ENCODE measurements around the gene FAHD1. TPM values are rescaled to one million over a fixed set of nuclear protein-coding genes. Genes with fewer than 3 reads are reported as not detected.
A peak's percentile ranks its signal among the peaks of the same experiment; 100 is the strongest.

The FAHD1 gene
- total and polyA plus RNA-seq, 9 of the 15 experiments (the other 6 are each of a cell fraction or from before 2014, with no cell fraction given) = 2.2 to 20.9 (median 10.7) TPM

DNA sequence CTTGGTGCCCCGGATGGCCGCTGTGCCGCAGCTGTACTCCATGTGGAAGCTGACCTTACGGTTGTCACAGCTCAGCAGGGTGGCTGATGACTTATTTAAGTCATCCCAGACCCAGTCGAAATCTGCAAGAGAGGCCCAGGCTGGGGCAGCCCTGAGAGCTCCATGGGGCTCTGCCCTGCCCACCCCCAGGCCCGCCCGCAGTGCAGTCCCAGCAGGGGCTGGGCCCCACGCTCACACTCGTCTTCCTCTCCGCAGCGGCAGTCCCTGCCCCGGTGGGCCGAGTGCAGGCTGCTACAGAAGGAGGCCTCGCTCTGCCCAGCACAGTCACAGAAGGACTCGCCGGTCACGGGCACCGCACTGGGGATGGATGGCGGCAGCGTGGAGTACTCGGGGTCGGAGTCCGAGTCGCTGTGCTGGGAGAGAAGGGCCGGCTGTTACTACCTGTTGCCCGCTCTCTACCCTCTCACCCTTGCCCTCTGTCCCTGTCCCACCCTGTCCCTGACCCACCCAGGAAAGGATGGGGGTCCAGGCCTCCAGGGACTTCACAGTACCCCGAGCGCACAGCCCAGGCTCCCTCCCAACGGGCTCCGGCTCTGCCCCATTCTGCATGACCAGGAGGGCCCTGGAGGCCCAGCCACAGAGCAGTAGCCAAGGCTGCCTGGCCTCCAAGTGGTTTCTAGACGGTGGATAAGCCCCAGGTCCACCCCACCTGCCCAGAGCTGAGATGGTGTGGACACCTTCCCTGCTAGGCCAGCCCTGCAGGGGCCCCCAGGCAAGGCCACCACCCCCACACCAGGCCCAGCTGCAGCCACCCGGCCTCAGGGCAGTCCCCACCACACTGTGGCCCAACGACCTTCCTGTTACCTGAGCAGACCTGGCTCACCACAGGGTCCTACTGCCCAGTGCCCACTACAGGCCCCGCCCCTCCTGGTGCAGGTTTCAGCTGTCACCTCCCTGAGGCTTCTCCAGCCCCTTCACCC is 48.5 kb upstream of the FAHD1 start (continued):
- TF ChIP-seq, protein P1, sequence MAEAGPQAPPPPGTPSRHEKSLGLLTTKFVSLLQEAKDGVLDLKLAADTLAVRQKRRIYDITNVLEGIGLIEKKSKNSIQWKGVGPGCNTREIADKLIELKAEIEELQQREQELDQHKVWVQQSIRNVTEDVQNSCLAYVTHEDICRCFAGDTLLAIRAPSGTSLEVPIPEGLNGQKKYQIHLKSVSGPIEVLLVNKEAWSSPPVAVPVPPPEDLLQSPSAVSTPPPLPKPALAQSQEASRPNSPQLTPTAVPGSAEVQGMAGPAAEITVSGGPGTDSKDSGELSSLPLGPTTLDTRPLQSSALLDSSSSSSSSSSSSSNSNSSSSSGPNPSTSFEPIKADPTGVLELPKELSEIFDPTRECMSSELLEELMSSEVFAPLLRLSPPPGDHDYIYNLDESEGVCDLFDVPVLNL (CRISPR knock-in tag; IDR thresholded peaks at IDR 0.05; ENCODE audit: low read depth) = no peak
- TF ChIP-seq POLR2A (conservative IDR thresholded peaks at IDR 0.05) = peak; percentile 39; the same call in 1 of the 2 replicates
- TF ChIP-seq, protein P2, sequence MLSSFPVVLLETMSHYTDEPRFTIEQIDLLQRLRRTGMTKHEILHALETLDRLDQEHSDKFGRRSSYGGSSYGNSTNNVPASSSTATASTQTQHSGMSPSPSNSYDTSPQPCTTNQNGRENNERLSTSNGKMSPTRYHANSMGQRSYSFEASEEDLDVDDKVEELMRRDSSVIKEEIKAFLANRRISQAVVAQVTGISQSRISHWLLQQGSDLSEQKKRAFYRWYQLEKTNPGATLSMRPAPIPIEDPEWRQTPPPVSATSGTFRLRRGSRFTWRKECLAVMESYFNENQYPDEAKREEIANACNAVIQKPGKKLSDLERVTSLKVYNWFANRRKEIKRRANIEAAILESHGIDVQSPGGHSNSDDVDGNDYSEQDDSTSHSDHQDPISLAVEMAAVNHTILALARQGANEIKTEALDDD (IDR thresholded peaks at IDR 0.05) = no peak
- TF ChIP-seq, protein P3, sequence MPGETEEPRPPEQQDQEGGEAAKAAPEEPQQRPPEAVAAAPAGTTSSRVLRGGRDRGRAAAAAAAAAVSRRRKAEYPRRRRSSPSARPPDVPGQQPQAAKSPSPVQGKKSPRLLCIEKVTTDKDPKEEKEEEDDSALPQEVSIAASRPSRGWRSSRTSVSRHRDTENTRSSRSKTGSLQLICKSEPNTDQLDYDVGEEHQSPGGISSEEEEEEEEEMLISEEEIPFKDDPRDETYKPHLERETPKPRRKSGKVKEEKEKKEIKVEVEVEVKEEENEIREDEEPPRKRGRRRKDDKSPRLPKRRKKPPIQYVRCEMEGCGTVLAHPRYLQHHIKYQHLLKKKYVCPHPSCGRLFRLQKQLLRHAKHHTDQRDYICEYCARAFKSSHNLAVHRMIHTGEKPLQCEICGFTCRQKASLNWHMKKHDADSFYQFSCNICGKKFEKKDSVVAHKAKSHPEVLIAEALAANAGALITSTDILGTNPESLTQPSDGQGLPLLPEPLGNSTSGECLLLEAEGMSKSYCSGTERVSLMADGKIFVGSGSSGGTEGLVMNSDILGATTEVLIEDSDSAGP (CRISPR knock-in tag; IDR thresholded peaks at IDR 0.05) = no peak
- TF ChIP-seq KAT8 (IDR thresholded peaks at IDR 0.05; ENCODE audit: low read depth) = no peak
- TF ChIP-seq ZMIZ1 (IDR thresholded peaks at IDR 0.05; ENCODE audit: low read depth in 2 of 2, low read length in 2 of 2) = no peak
- TF ChIP-seq CBFA2T3 (IDR thresholded peaks at IDR 0.05) = no peak
- no peak for TF ChIP-seq NFE2 (IDR thresholded peaks at IDR 0.05; ENCODE audit: low read depth)
- TF ChIP-seq SAFB (IDR thresholded peaks at IDR 0.05; ENCODE audit: borderline replicate concordance, low read depth, low read length) = 0 out of 2 replicates have a peak, but pooled peaks have one; percentile 15
- no peak for TF ChIP-seq HSF4 (CRISPR knock-in tag; IDR thresholded peaks at IDR 0.05; ENCODE audit: borderline replicate concordance)
- TF ChIP-seq DIDO1 (tag; IDR thresholded peaks at IDR 0.05; ENCODE audit: low read depth) = no peak
- peak; percentile 43 for TF ChIP-seq RBFOX2 (IDR thresholded peaks at IDR 0.05; ENCODE audit: low read depth, low read length)
- no peak for TF ChIP-seq TSC22D4 (tag; IDR thresholded peaks at IDR 0.05)
- TF ChIP-seq POLR2B (IDR thresholded peaks at IDR 0.05; ENCODE audit: low read depth, partially characterized antibody) = peak; percentile 20
- TF ChIP-seq, protein P4, sequence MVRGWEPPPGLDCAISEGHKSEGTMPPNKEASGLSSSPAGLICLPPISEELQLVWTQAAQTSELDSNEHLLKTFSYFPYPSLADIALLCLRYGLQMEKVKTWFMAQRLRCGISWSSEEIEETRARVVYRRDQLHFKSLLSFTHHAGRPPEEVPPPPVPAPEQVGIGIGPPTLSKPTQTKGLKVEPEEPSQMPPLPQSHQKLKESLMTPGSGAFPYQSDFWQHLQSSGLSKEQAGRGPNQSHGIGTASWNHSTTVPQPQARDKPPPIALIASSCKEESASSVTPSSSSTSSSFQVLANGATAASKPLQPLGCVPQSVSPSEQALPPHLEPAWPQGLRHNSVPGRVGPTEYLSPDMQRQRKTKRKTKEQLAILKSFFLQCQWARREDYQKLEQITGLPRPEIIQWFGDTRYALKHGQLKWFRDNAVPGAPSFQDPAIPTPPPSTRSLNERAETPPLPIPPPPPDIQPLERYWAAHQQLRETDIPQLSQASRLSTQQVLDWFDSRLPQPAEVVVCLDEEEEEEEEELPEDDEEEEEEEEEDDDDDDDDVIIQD (CRISPR knock-in tag; IDR thresholded peaks at IDR 0.05) = no peak
- TF ChIP-seq CBX1 (IDR thresholded peaks at IDR 0.05; ENCODE audit: low read depth) = no peak
- no peak for TF ChIP-seq ZSCAN32 (CRISPR knock-in tag; IDR thresholded peaks at IDR 0.05)
- TF ChIP-seq CCNT2 (IDR thresholded peaks at IDR 0.05; ENCODE audit: borderline replicate concordance, extremely low read depth, insufficient read length, low read depth, low read length) = no peak
- no peak for TF ChIP-seq TAL1 (IDR thresholded peaks at IDR 0.05)

All from K562 (cell line).